ENCODE results near the gene ZSCAN25. TPM values are rescaled to one million over a fixed set of nuclear protein-coding genes. Genes with fewer than 3 reads are reported as not detected.
"Not testable (repeated sequence)": the region's sequence is repeated elsewhere in the genome, so short reads cannot be mapped to it uniquely, and the experiment has no call there.

ZSCAN25 gene
- 23.8 TPM for total RNA-seq (ENCODE audit: unreplicated experiment)
- long read RNA-seq, full-length matches to known transcripts = 2 of 3 reads
- long read RNA-seq, partial matches to known transcripts = 0 of 3 reads
- long read RNA-seq, other reads (novel, unspliced or antisense) = 1 of 3 reads

GRCh38 chr7:99616359-99617191 is at the start of gene ZSCAN25:
ZSCAN25 (plus strand) TSS chr7:99616946; CDS start chr7:99619607, 2,661 bp downstream.
- peak within 1 kb of the TSS; percentile 89 for H3K27ac Mint-ChIP-seq (ENCODE audit: unreplicated experiment)
- H3K4me3 Mint-ChIP-seq (ENCODE audit: unreplicated experiment) = peak within 1 kb of the TSS; percentile 95
- H3K9me3 Mint-ChIP-seq (ENCODE audit: unreplicated experiment) = no peaks in the 10 kb centered on the region
- TF ChIP-seq CTCF (IDR thresholded peaks at IDR 0.05; ENCODE audit: unreplicated experiment) = no peak
- peaks cover 31% of the 10 kb centered on the region for H3K36me3 Mint-ChIP-seq (ENCODE audit: low read depth, unreplicated experiment)
- H3K4me1 Mint-ChIP-seq (ENCODE audit: unreplicated experiment) = peaks cover 28% of the 10 kb centered on the region
- peaks cover 7% of the 10 kb centered on the region for H3K27me3 Mint-ChIP-seq (ENCODE audit: unreplicated experiment)
- DNase-seq (ENCODE audit: low spot score) = peak; percentile 88

GRCh38 chr7:99568770-99569169 is 48.0 kb upstream of the ZSCAN25 start:
- not testable (repeated sequence) for H3K4me1 Mint-ChIP-seq (ENCODE audit: unreplicated experiment); H3K27me3 Mint-ChIP-seq (ENCODE audit: unreplicated experiment); H3K27ac Mint-ChIP-seq (ENCODE audit: unreplicated experiment); DNase-seq (ENCODE audit: low spot score); H3K4me3 Mint-ChIP-seq (ENCODE audit: unreplicated experiment); H3K9me3 Mint-ChIP-seq (ENCODE audit: unreplicated experiment)
- H3K36me3 Mint-ChIP-seq (ENCODE audit: low read depth, unreplicated experiment) = peaks cover 24% of the 10 kb centered on the region

GRCh38 chr7:99571768-99572167 is 45.0 kb upstream of the ZSCAN25 start:
- no peak overlapping the region for H3K4me3 Mint-ChIP-seq (ENCODE audit: unreplicated experiment)
- no peaks in the 10 kb centered on the region for H3K27me3 Mint-ChIP-seq (ENCODE audit: unreplicated experiment)
- peaks cover 9% of the 10 kb centered on the region for H3K36me3 Mint-ChIP-seq (ENCODE audit: low read depth, unreplicated experiment)
- no peaks in the 10 kb centered on the region for H3K9me3 Mint-ChIP-seq (ENCODE audit: unreplicated experiment)
- DNase-seq (ENCODE audit: low spot score) = no peak
- H3K27ac Mint-ChIP-seq (ENCODE audit: unreplicated experiment) = no peak overlapping the region
- no peaks in the 10 kb centered on the region for H3K4me1 Mint-ChIP-seq (ENCODE audit: unreplicated experiment)
- TF ChIP-seq CTCF (IDR thresholded peaks at IDR 0.05; ENCODE audit: unreplicated experiment) = no peak

GRCh38 chr7:99573257-99573656 is 43.5 kb upstream of the ZSCAN25 start:
- Mint-ChIP-seq H3K4me3 (ENCODE audit: unreplicated experiment) (no peak overlapping the region), H3K27ac (ENCODE audit: unreplicated experiment) (no peak overlapping the region)

GRCh38 chr7:99576251-99576650 is 40.5 kb upstream of the ZSCAN25 start:
- Mint-ChIP-seq H3K27me3 (ENCODE audit: unreplicated experiment) (no peaks in the 10 kb centered on the region), H3K4me3 (ENCODE audit: unreplicated experiment) (no peak overlapping the region), H3K9me3 (ENCODE audit: unreplicated experiment) (no peaks in the 10 kb centered on the region), H3K4me1 (ENCODE audit: unreplicated experiment) (peaks cover 8% of the 10 kb centered on the region), H3K36me3 (ENCODE audit: low read depth, unreplicated experiment) (peaks cover 5% of the 10 kb centered on the region), H3K27ac (ENCODE audit: unreplicated experiment) (no peak overlapping the region)
- TF ChIP-seq CTCF (IDR thresholded peaks at IDR 0.05; ENCODE audit: unreplicated experiment) = no peak
- no peak for DNase-seq (ENCODE audit: low spot score)

More at GRCh38 chr7:99573257-99573656, 43.5 kb upstream of the ZSCAN25 start:
- peaks cover 9% of the 10 kb centered on the region for H3K36me3 Mint-ChIP-seq (ENCODE audit: low read depth, unreplicated experiment)
- no peaks in the 10 kb centered on the region for H3K9me3 Mint-ChIP-seq (ENCODE audit: unreplicated experiment)
- H3K4me1 Mint-ChIP-seq (ENCODE audit: unreplicated experiment) = no peaks in the 10 kb centered on the region
- no peaks in the 10 kb centered on the region for H3K27me3 Mint-ChIP-seq (ENCODE audit: unreplicated experiment)
- no peak for TF ChIP-seq CTCF (IDR thresholded peaks at IDR 0.05; ENCODE audit: unreplicated experiment)
- no peak for DNase-seq (ENCODE audit: low spot score)

Data from endothelial cell (in vitro differentiated cells).